Measurements from ENCODE around the gene AVL9.

The AVL9 gene

DNA sequence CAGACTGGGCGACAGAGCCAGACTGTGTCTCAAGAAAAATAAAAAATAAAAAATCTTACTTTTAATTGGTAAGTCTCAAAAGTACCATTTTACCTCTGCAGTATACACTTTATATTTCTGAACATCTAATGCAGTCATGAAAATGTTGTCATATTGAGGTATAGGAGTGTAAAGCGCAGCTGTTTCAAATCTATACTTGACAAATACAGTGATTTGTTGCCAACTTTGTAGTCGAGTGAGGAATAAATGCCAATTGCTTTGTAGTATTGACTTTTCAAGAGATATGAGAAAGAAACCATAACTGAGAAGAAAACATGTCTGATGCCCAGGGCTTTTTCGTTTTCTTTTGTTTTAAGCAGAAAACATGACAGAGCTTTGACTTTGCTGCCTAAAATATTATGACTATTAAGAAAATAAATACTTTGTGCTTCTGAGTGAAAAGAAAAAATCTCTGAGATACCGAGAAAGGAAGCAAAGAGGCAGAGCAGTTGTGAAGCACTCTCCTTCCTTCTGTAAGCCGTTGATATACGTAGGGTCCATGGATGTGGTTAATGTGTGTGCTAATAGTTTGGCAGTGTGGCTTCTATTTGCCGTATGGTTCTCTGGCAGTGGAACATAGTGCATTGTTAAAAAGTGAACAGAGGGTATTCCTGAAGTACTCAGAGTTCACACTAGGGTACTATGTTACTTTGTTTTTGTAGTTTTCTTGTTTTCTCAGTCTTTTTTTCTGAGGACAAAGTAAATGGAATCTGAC, 38.2 kb downstream of the AVL9 start:
- DNase-seq (ENCODE audit: low read depth in 2 of 2, low spot score in 1 of 2): no peak

DNA sequence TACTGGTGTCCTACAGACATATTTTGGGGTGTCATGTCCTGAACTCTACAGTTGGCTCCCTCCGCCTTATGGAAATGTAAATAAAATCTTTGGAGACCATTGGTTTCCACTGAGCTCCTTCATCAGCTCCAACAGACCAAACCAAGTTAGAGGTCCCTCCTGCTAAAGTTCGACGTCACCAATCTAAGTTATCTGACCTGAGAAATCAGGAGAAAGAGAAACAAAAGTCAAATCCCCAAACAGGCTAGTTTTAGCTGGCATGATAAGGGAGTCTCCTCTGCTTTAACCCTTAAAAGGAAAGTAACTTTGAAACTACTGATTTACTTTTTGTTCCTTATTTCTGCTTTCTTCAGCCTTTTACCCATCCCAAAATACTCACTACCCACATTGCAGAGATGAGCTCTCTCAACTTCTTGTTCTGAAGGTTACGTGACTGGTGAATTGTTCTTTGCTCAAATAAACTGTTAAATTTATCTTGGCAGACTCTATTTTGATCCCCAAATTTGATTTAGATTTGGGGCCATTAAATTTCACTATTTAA, 39.9 kb downstream of the AVL9 start:
- DNase-seq (ENCODE audit: low read depth in 2 of 2, low spot score in 1 of 2): no peak

DNA sequence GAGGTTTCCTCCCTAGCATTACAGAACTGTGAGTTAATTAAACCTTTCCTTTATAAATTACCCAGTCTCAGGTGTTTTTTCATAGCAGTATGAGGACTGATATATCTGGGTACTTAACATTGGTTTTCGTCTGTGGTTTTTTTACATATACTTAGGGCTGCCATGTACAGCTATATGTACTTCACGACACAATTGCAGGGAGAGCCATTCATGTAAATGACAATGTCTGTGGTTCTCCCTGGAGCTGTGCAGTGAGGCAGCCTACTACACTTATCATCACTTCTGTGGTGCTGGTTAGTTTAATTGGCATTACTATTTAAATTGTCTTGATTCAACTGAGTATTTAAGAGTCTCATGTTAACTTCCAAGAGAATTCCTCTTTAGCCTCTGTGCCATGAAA, 40.7 kb downstream of the AVL9 start:
- no peak for DNase-seq (ENCODE audit: low read depth in 2 of 2, low spot score in 1 of 2)

DNA sequence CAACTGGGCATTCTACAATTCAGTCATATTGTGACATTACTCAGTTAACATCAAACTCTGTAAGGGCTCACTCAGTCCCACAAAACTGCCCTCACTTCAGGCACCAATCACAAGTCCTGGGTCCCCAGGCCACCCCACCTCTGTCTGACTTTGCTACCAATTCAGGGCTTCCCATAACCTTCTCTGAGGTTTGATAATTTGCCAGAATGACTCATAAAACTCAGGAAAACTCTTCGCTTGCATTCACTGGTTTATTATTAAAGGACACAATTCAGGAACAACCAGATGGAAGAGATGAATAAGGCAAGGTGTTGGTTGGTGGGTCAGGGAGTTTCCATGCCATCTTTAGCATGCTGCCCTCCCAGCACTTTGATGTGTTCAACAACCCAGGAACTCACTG, 41.3 kb downstream of the AVL9 start:
- DNase-seq (ENCODE audit: low read depth in 2 of 2, low spot score in 1 of 2): no peak

DNA sequence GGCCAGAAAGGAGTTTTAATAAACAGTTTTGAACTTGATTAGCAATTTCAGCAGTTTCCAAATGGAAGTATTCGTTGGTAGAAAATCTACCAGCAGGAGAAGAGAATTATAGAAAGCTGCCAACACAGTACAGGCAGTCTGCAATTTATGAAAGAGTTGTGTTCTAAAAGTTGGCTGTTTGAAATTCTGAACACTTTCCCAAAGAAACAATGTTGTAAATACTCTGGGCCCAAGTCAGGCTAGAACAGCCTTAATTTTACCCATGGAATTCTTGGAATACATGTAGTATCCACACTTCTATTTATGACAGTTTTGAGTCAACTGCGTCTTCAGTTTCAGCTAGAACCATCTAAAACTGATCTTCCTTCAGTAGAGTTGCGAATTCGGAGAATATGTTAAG, 42.5 kb downstream of the AVL9 start:
- no peak for DNase-seq (ENCODE audit: low read depth in 2 of 2, low spot score in 1 of 2)

DNA sequence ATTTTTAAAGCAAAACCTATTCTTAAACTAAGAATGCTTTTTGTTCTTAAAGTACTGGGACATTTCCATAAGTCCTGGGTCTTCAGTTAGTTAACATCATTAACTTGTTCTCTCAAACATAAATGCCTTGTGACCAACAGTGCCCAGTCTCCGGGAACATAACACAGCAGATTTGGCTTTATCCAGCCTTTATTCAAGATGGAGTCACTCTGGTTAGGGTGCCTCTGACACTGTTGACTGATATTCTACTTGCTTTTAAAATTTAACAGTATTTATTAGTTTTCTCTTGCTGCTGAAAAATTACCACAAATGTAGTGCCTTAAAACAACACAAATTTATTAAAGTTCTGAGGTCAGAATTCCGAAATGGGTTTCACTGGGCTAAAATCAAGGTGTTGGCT, 44.1 kb downstream of the AVL9 start:
- no peak for DNase-seq (ENCODE audit: low read depth in 2 of 2, low spot score in 1 of 2)

DNA sequence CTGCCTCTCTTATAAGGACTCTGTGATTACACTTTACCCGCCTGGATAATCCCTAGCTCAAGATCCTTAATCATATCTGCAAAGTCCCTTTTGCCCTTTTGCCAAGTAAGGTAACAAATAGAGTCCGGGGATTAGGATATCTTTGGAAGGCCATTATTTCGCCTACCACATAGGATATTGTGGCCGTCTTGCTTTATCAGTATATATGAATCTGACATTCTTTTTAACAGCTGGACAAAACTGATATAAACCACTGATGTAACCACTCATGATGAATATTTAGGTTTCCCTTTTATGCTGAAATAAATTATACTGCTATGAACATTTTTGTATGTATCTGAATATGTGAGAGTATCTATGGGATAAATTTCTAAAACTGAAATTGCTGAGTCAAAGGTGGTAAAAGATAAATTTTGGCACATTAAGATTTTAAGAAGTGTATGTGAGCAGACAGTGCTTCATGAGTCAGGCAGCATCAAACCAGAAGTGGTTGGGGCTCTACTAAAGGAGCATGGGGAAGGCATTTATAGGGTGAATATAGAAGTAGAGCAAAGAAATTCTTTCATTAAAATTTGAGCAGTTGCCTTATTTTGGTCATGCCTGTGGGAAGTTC, 44.7 kb downstream of the AVL9 start:
- no peak for DNase-seq (ENCODE audit: low read depth in 2 of 2, low spot score in 1 of 2)

DNA sequence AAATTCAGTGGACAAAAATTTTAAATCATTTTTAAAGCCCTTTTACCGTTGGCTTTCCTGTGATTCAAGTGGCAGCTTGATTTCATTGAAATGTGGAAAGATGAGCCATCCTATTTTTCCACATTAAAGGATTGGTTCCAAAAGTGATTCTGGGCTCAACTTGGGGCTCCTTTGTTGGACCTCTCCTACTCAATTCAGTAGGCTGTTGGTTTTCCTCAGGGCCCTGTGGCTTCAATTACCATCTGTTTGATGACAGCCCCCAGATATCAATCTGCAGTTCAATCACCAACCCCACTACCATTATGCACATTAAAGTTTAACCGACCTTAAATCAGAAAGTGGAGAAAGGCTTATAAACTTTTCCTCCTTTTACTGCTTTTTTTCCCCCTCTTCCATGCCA, 47.3 kb downstream of the AVL9 start:
- no peak for DNase-seq (ENCODE audit: low read depth in 2 of 2, low spot score in 1 of 2)

DNA sequence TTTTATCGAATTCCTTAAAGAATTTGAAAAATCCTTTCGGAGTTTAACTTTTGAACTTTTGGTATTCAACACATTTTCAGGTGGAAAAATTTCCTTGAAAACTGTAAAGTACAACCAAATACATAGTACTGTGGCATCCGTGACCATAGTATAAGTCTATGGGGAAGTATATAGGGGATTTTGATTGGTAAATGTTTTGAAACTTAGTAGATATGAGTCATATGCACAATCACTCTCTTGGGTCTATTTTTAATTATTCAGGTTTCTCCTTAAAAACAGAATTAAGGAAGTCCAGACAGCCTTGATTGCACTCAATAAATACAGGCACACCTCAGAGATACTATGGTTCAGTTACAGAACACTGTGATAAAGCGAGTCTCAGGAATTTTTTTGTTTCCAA, 64.2 kb downstream of the AVL9 start:
- no peak for DNase-seq (ENCODE audit: low read depth in 2 of 2, low spot score in 1 of 2)

DNA sequence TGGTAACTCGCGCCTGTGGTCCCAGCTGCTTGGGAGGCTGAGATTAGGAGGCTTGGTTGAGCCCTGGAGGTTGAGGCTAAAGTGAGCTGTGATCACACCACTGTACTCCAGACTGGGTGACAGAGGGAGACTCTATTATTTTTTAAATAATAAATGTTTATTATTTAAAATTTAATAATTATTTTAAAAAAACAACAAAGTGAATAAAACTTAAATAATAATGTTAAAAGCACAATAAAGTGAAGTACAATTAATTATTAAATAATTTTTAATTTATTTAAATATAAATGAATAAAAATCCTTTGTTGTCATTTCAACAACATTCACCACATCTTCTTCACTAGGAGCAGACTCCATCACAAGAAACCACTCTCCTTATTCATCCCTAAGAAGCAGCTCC, 64.8 kb downstream of the AVL9 start:
- DNase-seq (ENCODE audit: low read depth in 2 of 2, low spot score in 1 of 2): no peak

DNA sequence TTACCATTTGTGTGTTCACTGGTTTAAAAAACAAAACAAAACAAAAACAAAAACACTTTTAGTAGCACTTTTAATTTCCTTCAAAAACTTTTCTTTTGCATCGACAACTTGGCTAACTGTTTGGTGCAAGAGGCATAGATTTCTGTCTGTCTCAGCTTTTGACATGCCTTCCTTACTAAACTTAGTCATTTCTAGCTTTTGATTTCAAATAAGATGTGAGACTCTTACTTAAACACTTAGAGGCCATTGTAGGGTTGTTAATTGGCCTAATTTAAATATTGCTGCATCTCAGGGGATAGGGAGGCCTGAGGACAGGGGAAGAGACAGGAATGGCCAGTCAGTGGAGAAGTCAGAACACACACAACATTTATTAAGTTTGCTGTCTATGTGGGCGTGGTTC, 66.3 kb downstream of the AVL9 start:
- DNase-seq (ENCODE audit: low read depth in 2 of 2, low spot score in 1 of 2): no peak

DNA sequence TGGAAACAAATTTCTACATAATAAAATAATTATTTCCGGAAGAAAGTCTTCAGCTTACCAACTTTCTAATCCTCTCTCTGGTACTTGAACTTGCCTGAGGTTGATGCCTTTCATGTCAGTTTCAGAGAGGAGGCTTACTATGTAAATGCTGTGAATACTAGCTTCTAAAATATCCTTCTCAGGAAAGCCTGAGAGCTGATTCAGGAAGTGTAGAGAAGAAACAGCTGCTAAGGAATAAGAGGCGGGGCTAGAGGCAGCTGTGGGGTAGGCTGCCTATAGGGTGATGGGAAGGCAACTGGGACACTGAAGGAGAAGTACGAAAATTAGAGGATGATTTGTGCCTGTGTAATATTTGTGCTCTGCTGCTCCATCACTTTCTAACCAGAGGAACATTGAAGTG, 69.3 kb downstream of the AVL9 start:
- no peak for DNase-seq (ENCODE audit: low read depth in 2 of 2, low spot score in 1 of 2)

DNA sequence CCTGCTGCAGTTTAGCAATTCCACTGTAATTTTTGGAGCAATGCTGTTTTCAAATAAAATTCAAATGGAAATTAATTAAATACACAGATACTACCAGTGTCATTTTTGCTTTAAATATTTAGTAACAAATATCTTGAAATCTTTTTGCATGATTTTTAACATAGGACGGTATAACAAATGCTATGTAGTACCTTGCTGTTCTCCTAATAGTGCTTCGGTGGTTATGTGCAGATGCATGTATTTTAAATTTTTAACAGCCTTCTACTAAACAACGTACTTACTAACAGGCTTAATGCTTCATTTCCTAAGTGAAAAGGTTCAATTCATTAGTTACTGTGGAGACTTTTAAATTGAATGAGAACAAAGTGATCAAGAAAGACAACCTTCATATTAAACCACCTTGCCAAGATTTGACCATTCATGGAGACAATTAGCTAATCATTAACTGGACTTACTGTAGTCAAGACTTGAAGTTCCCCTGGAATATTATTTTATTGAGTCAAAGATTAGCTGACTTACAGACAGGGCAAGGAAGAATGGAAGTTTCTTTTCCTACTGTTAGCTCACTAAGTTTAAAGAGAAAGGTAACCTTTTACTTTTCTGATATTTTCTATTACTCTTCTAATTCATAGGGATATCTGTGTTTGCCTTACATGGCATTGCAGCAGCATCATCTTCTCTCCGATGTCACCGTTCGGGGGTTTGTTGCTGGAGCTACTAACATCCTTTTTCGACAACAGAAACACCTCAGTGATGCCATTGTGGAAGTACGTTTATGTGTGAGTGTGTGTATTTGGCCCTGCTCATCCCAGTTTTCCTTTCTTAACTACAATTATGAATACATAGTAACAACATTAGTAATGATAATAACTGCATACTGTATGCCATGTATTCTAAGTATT, 74.3 kb downstream of the AVL9 start:
- DNase-seq (ENCODE audit: low read depth in 2 of 2, low spot score in 1 of 2): no peak

DNA sequence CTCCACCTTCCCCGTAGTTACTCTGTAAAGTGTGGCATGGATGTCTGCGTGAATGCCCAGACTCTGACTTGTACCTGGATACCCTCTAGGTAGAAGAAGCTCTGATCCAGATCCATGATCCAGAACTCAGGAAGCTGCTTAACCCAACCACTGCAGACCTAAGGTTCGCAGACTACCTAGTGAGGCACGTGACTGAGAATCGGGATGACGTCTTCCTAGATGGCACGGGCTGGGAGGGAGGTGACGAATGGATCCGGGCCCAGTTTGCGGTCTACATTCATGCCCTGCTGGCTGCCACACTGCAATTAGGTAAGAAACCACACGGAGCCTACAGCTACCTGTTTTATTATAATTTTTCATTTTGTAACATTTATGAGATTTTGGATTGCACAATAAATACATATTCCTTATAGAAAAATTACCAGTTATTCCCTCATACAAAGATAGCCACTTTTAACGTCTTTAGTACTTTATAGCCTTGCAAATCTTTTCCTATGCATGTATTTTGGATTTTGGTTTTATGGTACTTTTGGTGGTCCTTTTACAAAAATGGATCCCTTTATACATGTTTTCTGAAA, 77.9 kb downstream of the AVL9 start:
- no peak for DNase-seq (ENCODE audit: low read depth in 2 of 2, low spot score in 1 of 2)

DNA sequence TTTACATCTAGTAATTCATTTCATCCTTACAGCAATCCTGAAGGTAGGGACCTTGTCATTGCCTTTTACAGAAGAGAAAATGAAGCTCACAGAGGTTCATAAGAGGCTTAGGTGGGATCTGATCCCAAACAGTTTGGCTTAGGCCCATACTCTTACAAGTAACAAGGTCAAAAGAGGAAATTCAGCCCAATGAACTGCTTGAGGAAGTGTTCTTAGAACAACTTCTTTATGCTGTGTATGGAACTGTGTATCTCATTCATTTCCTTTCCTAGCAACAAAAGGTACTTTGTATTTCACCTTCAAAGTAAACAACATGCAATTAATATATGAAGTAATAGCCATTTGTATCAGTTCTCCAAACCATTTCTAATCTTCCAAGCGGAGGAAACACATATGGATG, 79.3 kb downstream of the AVL9 start:
- no peak for DNase-seq (ENCODE audit: low read depth in 2 of 2, low spot score in 1 of 2)

DNA sequence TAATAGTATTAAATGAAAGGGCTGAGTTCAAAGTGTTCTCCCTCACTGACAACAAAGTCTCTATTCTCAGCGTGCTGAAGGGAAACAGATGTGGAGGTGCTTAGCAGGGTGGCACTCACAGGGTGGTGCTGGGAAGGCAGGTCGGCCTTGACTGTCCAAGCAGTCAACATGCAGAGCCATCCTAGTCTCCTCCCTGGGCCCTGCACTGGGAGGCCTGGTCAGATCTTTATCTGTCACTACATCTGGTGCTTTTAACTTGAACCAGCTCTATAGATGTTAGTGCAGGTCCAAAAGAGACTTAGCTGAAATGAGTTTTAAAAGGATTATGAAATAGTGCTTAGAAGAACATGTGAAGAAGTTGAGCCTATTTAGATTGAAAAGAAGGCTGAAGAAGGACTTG, 82.1 kb downstream of the AVL9 start:
- DNase-seq (ENCODE audit: low read depth in 2 of 2, low spot score in 1 of 2): no peak

DNA sequence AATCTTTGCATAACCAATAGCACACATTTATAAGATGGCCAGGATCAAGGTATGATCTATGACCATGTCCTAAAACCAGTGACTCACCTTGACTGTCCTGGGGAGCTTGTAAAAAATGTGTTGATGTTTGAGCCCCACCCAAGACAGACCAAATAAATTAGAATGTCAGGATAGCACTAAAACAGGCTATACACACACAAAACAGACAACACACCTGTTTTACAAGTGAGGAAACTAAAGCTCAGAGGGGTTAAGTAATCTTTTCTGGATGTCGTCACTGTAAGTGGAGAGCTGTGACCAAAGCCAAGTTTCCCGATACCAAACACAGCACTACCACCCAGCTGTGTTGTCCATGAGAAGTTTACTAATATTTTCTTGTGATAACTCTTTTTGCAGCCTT, 84.5 kb downstream of the AVL9 start:
- no peak for DNase-seq (ENCODE audit: low read depth in 2 of 2, low spot score in 1 of 2)

DNA sequence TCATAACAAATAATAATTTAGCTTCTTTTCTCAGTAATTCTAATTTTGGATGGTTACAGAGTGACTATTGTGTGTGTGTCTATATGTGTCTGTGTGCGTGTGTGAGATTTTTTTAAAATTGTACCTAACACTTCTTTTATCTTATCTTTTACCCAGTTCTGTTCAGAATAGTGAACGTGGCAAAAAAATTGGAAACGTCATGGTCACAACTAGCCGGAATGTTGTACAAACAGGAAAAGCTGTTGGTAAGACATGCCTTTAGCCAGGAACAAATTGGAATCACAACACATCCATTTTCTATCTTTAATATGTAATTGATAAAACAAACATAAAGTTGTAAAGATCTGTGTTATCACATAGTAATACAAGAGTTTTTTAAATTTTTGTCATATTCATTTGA, 85.4 kb downstream of the AVL9 start:
- DNase-seq (ENCODE audit: low read depth in 2 of 2, low spot score in 1 of 2): no peak

DNA sequence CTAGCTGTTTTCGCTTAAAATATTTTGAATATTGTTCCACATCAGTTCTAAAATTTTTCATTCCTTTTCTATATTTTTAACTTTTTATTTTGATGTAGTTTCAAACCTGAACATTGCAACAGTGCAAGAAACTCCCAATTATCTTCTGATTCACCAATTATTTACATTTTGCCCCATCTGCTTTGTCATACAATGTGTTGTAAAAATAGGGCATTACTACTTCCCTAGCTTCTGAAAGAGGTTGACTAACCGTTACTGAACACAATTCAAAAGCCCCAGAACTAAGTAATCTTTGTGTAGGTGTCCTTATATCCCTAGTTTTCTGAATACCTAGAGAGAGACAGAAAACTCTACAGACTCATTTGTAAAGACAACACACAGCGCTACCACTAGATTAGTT, 86.7 kb downstream of the AVL9 start:
- DNase-seq (ENCODE audit: low read depth in 2 of 2, low spot score in 1 of 2): no peak

DNA sequence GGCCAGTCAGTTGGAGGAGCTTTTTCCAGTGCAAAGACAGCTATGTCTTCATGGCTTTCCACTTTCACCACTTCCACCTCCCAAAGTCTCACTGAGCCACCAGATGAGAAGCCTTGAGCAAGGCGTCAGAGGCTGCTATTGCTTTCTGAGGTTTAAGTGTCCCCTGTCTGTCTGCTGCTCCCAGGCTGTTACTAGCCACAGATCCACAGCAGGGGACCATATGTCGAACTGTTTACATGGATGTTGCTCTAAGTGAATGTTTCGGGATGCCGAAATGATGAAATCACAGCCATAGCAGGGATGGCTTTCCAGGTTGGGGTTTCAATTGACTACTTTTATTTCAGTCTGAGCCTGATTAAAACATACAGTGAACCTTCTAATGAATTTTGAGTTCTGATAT, 88.5 kb downstream of the AVL9 start:
- no peak for DNase-seq (ENCODE audit: low read depth in 2 of 2, low spot score in 1 of 2)
